ENCODE data around the gene RBM25. TPM values are rescaled to one million over a fixed set of nuclear protein-coding genes. Genes with fewer than 3 reads are reported as not detected.
"Not testable (repeated sequence)": the region's sequence is repeated elsewhere in the genome, so short reads cannot be mapped to it uniquely, and the experiment has no call there.

The RBM25 gene
- 100 to 1,000 TPM; 157 to 161 TPM for total RNA-seq
- 102 TPM for polyA plus RNA-seq (2013, experiment 1 of 2)
- 125 TPM for polyA plus RNA-seq (2013, experiment 2 of 2)
- total RNA-seq = 170 to 420 (median 289) reads per million in 172 experiments

DNA sequence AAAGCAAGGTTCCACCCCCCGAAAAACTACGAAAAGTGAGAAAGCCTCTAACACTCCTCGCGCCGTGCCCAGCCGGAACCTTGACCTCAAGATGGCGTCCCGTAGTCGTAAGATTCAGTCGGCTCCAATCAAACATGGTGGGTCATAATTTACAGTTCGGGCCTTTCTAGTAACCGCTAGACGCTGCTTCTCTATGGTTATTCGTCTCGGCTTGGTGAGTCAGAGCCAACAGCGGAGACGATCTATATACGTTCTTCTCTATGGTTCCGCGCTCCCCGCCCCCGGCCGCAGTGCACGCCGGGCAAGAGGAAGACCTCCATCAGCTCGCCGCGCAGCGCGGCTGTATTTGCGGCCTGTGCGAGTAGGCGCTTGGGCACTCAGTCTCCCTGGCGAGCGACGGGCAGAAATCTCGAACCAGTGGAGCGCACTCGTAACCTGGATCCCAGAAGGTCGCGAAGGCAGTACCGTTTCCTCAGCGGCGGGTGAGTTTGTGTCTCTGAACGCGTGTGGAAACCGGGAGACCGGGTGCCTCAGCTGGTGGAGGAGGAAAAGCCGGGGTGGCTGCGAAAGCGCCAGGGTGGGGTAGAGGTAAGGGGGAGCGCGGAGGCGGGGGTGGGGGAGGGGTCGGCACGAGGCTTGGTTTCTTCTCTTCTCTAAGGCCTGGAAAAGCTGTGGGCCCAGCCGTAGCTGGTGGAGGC is at the start of gene RBM25:
RBM25 (plus strand) TSS at position 311 of the 698 bp plus-strand sequence. CDS start 13,108 bp downstream, outside the sequence.
- TF ChIP-seq, protein P1, sequence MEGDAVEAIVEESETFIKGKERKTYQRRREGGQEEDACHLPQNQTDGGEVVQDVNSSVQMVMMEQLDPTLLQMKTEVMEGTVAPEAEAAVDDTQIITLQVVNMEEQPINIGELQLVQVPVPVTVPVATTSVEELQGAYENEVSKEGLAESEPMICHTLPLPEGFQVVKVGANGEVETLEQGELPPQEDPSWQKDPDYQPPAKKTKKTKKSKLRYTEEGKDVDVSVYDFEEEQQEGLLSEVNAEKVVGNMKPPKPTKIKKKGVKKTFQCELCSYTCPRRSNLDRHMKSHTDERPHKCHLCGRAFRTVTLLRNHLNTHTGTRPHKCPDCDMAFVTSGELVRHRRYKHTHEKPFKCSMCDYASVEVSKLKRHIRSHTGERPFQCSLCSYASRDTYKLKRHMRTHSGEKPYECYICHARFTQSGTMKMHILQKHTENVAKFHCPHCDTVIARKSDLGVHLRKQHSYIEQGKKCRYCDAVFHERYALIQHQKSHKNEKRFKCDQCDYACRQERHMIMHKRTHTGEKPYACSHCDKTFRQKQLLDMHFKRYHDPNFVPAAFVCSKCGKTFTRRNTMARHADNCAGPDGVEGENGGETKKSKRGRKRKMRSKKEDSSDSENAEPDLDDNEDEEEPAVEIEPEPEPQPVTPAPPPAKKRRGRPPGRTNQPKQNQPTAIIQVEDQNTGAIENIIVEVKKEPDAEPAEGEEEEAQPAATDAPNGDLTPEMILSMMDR (IDR thresholded peaks at IDR 0.05) = no peak
- ATAC-seq (ENCODE audit: poor library complexity) (peak; percentile 93), DNase-seq (peak; percentile 89 to 98 (median 92))
- Mint-ChIP-seq H3K36me3 (ENCODE audit: low read depth) (peaks cover 28% of the 10 kb centered on the region), H3K4me3 (no peak within 1 kb of the TSS), H3K4me1 (ENCODE audit: low read depth) (peaks cover 36% of the 10 kb centered on the region), H3K9me3 (no peaks in the 10 kb centered on the region), H3K27me3 (no peaks in the 10 kb centered on the region), H3K27ac (no peak within 1 kb of the TSS)
- Histone ChIP-seq H3K27ac (ENCODE audit: low read depth in 1 of 2, low read length in 2 of 2) (peak within 1 kb of the TSS; percentile 78 to 93), H3K36me3 (ENCODE audit: insufficient read depth, low read length) (peaks cover 10% of the 10 kb centered on the region), H3K4me1 (ENCODE audit: insufficient read depth, low read length) (peaks cover 38% of the 10 kb centered on the region), H3K4me3 (ENCODE audit: low read length) (peak within 1 kb of the TSS; percentile 91), H3K9me3 (ENCODE audit: control insufficient read depth in 1 of 2, insufficient read depth in 1 of 2, low read length in 2 of 2) (no peaks in the 10 kb centered on the region), H3K27me3 (ENCODE audit: control insufficient read depth in 1 of 2, insufficient read depth in 2 of 2, low read length in 2 of 2) (peaks cover 0 to 2% of the 10 kb centered on the region in 2 experiments)
- ChIA-PET POLR2A (interaction anchor here (0.6 to 3.6 kb wide), 40 partner anchors 9 to 1738 kb away, joined by 3 to 111 read pairs (median 4); partner anchors contain the start of genes ACOT2, ACOT4, ACOT6 and BBOF1), CTCF (interaction anchor here (0.5 to 1.9 kb wide), 2 partner anchors 31 to 47 kb away, joined by 3 to 7 read pairs; partner anchors contain the start of gene ZFYVE1)
- intact Hi-C loops (cut with DNase I, micrococcal nuclease) = loop anchor here (1.0 to 10.0 kb wide), 6 partner anchors 31 to 1026 kb away; partner anchors contain the start of genes PSEN1 (in 2 of the 2), ZFYVE1 (in 2 of the 2), ALDH6A1 (in 1 of the 2) and DCAF4 (in 1 of the 2)

- H3K27me3 Mint-ChIP-seq; H3K9me3 ChIP-seq (ENCODE audit: control insufficient read depth in 1 of 2, insufficient read depth in 1 of 2, low read length in 2 of 2); H3K4me3 ChIP-seq (ENCODE audit: low read length); CTCF ChIA-PET; H3K27ac Mint-ChIP-seq; H3K27ac ChIP-seq (ENCODE audit: low read depth in 1 of 2, low read length in 2 of 2); H3K4me1 ChIP-seq (ENCODE audit: insufficient read depth, low read length); intact Hi-C loops (cut with DNase I, micrococcal nuclease); H3K27me3 ChIP-seq (ENCODE audit: control insufficient read depth in 1 of 2, insufficient read depth in 2 of 2, low read length in 2 of 2); ATAC-seq (ENCODE audit: poor library complexity); H3K9me3 Mint-ChIP-seq; DNase-seq; POLR2A ChIA-PET; H3K4me3 Mint-ChIP-seq: not testable (repeated sequence)
- H3K4me1 Mint-ChIP-seq (ENCODE audit: low read depth) = peaks cover 16% of the 10 kb centered on the region
- H3K36me3 ChIP-seq (ENCODE audit: insufficient read depth, low read length) = peaks cover 50% of the 10 kb centered on the region
- peaks cover 75% of the 10 kb centered on the region for H3K36me3 Mint-ChIP-seq (ENCODE audit: low read depth)
Measured at GRCh38 chr14:73011189-73011588, 47.1 kb upstream of the RBM25 start.

GRCh38 chr14:73014105-73014504 is 44.2 kb upstream of the RBM25 start:
- H3K27ac Mint-ChIP-seq = no peak overlapping the region

DNA sequence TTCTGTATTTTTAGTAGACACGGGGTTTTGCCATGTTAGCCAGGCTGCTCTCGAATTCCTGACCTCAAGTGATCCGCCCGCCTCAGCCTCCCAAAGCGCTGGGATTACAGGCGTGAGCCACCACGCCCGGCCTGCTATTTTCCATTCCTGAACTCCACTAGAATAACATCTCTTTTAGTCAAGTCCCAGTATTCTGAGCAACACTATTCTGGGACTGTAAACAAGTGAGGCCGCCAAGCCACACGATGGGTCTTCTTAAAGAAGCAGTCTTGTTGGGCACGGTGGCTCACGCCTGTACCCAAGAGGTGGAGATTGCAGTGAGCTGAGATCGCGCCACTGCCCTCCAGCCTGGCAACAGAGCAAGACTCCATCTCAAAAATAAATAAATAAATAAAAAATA is 42.8 kb upstream of the RBM25 start:
- DNase-seq; H3K9me3 ChIP-seq (ENCODE audit: control insufficient read depth in 1 of 2, insufficient read depth in 1 of 2, low read length in 2 of 2); POLR2A ChIA-PET; H3K27me3 Mint-ChIP-seq; H3K9me3 Mint-ChIP-seq; CTCF ChIA-PET; H3K4me1 ChIP-seq (ENCODE audit: insufficient read depth, low read length); intact Hi-C loops (cut with DNase I, micrococcal nuclease); H3K4me3 ChIP-seq (ENCODE audit: low read length); ATAC-seq (ENCODE audit: poor library complexity); H3K27me3 ChIP-seq (ENCODE audit: control insufficient read depth in 1 of 2, insufficient read depth in 2 of 2, low read length in 2 of 2); H3K27ac Mint-ChIP-seq; H3K4me3 Mint-ChIP-seq; H3K27ac ChIP-seq (ENCODE audit: low read depth in 1 of 2, low read length in 2 of 2): not testable (repeated sequence)
- peaks cover 80% of the 10 kb centered on the region for H3K36me3 Mint-ChIP-seq (ENCODE audit: low read depth)
- H3K36me3 ChIP-seq (ENCODE audit: insufficient read depth, low read length) = peaks cover 33% of the 10 kb centered on the region
- peaks cover 41% of the 10 kb centered on the region for H3K4me1 Mint-ChIP-seq (ENCODE audit: low read depth)

More at GRCh38 chr14:73014105-73014504, 44.2 kb upstream of the RBM25 start:
- Histone ChIP-seq H3K9me3 (ENCODE audit: control insufficient read depth in 1 of 2, insufficient read depth in 1 of 2, low read length in 2 of 2) (peaks cover 0 to 7% of the 10 kb centered on the region in 2 experiments), H3K4me1 (ENCODE audit: insufficient read depth, low read length) (peaks cover 5% of the 10 kb centered on the region), H3K4me3 (ENCODE audit: low read length) (no peak overlapping the region), H3K27me3 (ENCODE audit: control insufficient read depth in 1 of 2, insufficient read depth in 2 of 2, low read length in 2 of 2) (no peaks in the 10 kb centered on the region), H3K27ac (ENCODE audit: low read depth in 1 of 2, low read length in 2 of 2) (no peak overlapping the region), H3K36me3 (ENCODE audit: insufficient read depth, low read length) (peaks cover 37% of the 10 kb centered on the region)
- peaks cover 77% of the 10 kb centered on the region for H3K36me3 Mint-ChIP-seq (ENCODE audit: low read depth)
- no peak overlapping the region for H3K4me3 Mint-ChIP-seq
- intact Hi-C loops (cut with DNase I, micrococcal nuclease) = no loop called here
- peaks cover 39% of the 10 kb centered on the region for H3K4me1 Mint-ChIP-seq (ENCODE audit: low read depth)
- no peaks in the 10 kb centered on the region for H3K27me3 Mint-ChIP-seq
- ChIA-PET CTCF (no interaction called here), POLR2A (interaction anchor here (1.3 kb wide), 1 partner anchor 45 kb away, joined by 3 read pairs; the partner anchor contains the start of gene RBM25)
- TF ChIP-seq, protein P1 (IDR thresholded peaks at IDR 0.05) = no peak
- ATAC-seq (ENCODE audit: poor library complexity) (no peak), DNase-seq (no peak)
- H3K9me3 Mint-ChIP-seq = no peaks in the 10 kb centered on the region

DNA sequence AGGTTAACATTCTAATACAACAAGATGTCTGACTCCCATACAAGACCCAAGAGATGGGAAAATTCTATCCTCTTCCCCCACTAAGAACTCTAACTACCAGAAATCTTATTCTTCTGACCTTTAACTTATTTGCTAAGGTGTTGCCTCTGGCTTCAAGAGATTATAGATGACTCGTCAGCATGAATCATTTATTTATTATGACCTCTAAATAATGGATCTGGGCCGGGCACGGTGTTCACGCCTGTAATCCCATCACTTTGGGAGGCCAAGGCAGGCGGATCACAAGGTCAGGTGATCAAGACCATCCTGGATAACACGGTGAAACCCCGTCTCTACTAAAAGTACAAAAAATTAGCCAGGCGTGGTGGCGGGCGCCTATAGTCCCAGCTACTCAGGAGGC is 42.3 kb upstream of the RBM25 start:
- intact Hi-C loops (cut with DNase I, micrococcal nuclease); H3K4me1 ChIP-seq (ENCODE audit: insufficient read depth, low read length); CTCF ChIA-PET; DNase-seq; H3K27ac ChIP-seq (ENCODE audit: low read depth in 1 of 2, low read length in 2 of 2); H3K27ac Mint-ChIP-seq; POLR2A ChIA-PET; H3K4me3 ChIP-seq (ENCODE audit: low read length); ATAC-seq (ENCODE audit: poor library complexity); H3K4me3 Mint-ChIP-seq; H3K27me3 Mint-ChIP-seq; H3K9me3 ChIP-seq (ENCODE audit: control insufficient read depth in 1 of 2, insufficient read depth in 1 of 2, low read length in 2 of 2); H3K9me3 Mint-ChIP-seq; H3K27me3 ChIP-seq (ENCODE audit: control insufficient read depth in 1 of 2, insufficient read depth in 2 of 2, low read length in 2 of 2): not testable (repeated sequence)
- Mint-ChIP-seq H3K36me3 (ENCODE audit: low read depth) (peaks cover 78% of the 10 kb centered on the region), H3K4me1 (ENCODE audit: low read depth) (peaks cover 41% of the 10 kb centered on the region)
- peaks cover 34% of the 10 kb centered on the region for H3K36me3 ChIP-seq (ENCODE audit: insufficient read depth, low read length)

Measured in CD4-positive, alpha-beta T cell (primary cell).